HAP-1 (cell line): ENCODE results near the gene AK1.

Source experiments
- DNase-seq, 2 experiments: peaks; one replicate each; pipeline ENCODE4 v3.0.0-alpha.2; 2016 to 2020; ENCODE audit warnings: low spot score in 2 of 2
- H3K27me3 ChIP-seq: fragments of 250-450 bp; sonication (Bioruptor Pico); 2 replicates; pipeline ENCODE4 v1.5.1; 2020; ENCODE audit warnings: low read depth, mild to moderate bottlenecking, moderate library complexity
- H3K36me3 ChIP-seq: fragments of 250-450 bp; sonication (Bioruptor Pico); replicated peaks from 2 replicates; pipeline ENCODE4 v1.5.1; 2020; ENCODE audit warnings: mild to moderate bottlenecking
- H3K4me1 ChIP-seq: fragments of 250-450 bp; sonication (Bioruptor Pico); 2 replicates; pipeline ENCODE4 v1.5.1; 2020; ENCODE audit warnings: mild to moderate bottlenecking
- H3K4me3 ChIP-seq: fragments of 250-450 bp; sonication (Bioruptor Pico); 2 replicates; pipeline ENCODE4 v1.5.1; 2020; ENCODE audit warnings: mild to moderate bottlenecking, moderate library complexity
- H3K9me3 ChIP-seq: fragments of 250-450 bp; sonication (Bioruptor Pico); 2 replicates; pipeline ENCODE4 v1.5.1; 2020; ENCODE audit warnings: mild to moderate bottlenecking, moderate library complexity
- in situ Hi-C: fragments of 300-500 bp; cut with MboI; formaldehyde crosslinking; loops from 3 replicates; pipeline ENCODE4 v1.14.3; 2020; ENCODE audit warnings: low sequenced_read_pairs, inconsistent platforms, mixed read lengths

AK1 gene

GRCh38 chr9:127833555-127833954 lies 43.9 kb downstream of the AK1 start:
- DNase-seq = no peak
- Histone ChIP-seq H3K27me3 (no peaks in the 10 kb centered on the region), H3K36me3 (no peaks in the 10 kb centered on the region), H3K4me1 (no peaks in the 10 kb centered on the region), H3K4me3 (no peak overlapping the region), H3K9me3 (no peaks in the 10 kb centered on the region)
- in situ Hi-C loops = no loop called here

GRCh38 chr9:127832248-127832647 lies 45.2 kb downstream of the AK1 start:
- in situ Hi-C loops = no loop called here
- no peak overlapping the region for H3K4me3 ChIP-seq
- no peaks in the 10 kb centered on the region for H3K27me3 ChIP-seq
- no peaks in the 10 kb centered on the region for H3K4me1 ChIP-seq
- DNase-seq = no peak
- H3K36me3 ChIP-seq = no peaks in the 10 kb centered on the region
- H3K9me3 ChIP-seq = no peaks in the 10 kb centered on the region

GRCh38 chr9:127829205-127829906 lies 48.1 kb downstream of the AK1 start:
- H3K36me3 ChIP-seq = no peaks in the 10 kb centered on the region
- no peak overlapping the region for H3K4me3 ChIP-seq
- H3K27me3 ChIP-seq = no peaks in the 10 kb centered on the region
- DNase-seq = no peak
- H3K4me1 ChIP-seq = no peaks in the 10 kb centered on the region
- in situ Hi-C loops = no loop called here
- H3K9me3 ChIP-seq = no peaks in the 10 kb centered on the region

- Histone ChIP-seq H3K4me3 (no peak overlapping the region), H3K36me3 (no peaks in the 10 kb centered on the region), H3K27me3 (no peaks in the 10 kb centered on the region), H3K4me1 (no peaks in the 10 kb centered on the region), H3K9me3 (no peaks in the 10 kb centered on the region)
- in situ Hi-C loops = no loop called here
- no peak for DNase-seq
These were observed 49.0 kb downstream of the AK1 start for GRCh38 chr9:127828262-127829031.

- H3K4me1 ChIP-seq = no peaks in the 10 kb centered on the region
- DNase-seq = no peak
- no peaks in the 10 kb centered on the region for H3K9me3 ChIP-seq
- in situ Hi-C loops = no loop called here
- H3K4me3 ChIP-seq = no peak overlapping the region
- no peaks in the 10 kb centered on the region for H3K27me3 ChIP-seq
- H3K36me3 ChIP-seq = no peaks in the 10 kb centered on the region
These were observed 51.1 kb downstream of the AK1 start for GRCh38 chr9:127826253-127826913.

GRCh38 chr9:127825319-127826051 lies 52.0 kb downstream of the AK1 start:
- no peaks in the 10 kb centered on the region for H3K9me3 ChIP-seq
- H3K27me3 ChIP-seq = no peaks in the 10 kb centered on the region
- no peaks in the 10 kb centered on the region for H3K4me1 ChIP-seq
- in situ Hi-C loops = no loop called here
- H3K36me3 ChIP-seq = no peaks in the 10 kb centered on the region
- H3K4me3 ChIP-seq = no peak overlapping the region
- peak; percentile 32 to 84 for DNase-seq

GRCh38 chr9:127822108-127822507 lies 55.4 kb downstream of the AK1 start:
- in situ Hi-C loops = no loop called here
- no peaks in the 10 kb centered on the region for H3K4me1 ChIP-seq
- H3K9me3 ChIP-seq = no peaks in the 10 kb centered on the region
- DNase-seq = no peak
- no peak overlapping the region for H3K4me3 ChIP-seq
- H3K36me3 ChIP-seq = no peaks in the 10 kb centered on the region
- H3K27me3 ChIP-seq = no peaks in the 10 kb centered on the region

- no peak overlapping the region for H3K4me3 ChIP-seq
- in situ Hi-C loops = no loop called here
- H3K9me3 ChIP-seq = no peaks in the 10 kb centered on the region
- H3K27me3 ChIP-seq = no peaks in the 10 kb centered on the region
- peaks cover 11% of the 10 kb centered on the region; the same call in 1 of the 2 replicates for H3K36me3 ChIP-seq
- DNase-seq = no peak
- no peaks in the 10 kb centered on the region for H3K4me1 ChIP-seq
These were observed 58.9 kb downstream of the AK1 start for GRCh38 chr9:127818574-127818973.

GRCh38 chr9:127817881-127818434 lies 59.5 kb downstream of the AK1 start:
- Histone ChIP-seq H3K27me3 (no peaks in the 10 kb centered on the region), H3K36me3 (peaks cover 17% of the 10 kb centered on the region)
- in situ Hi-C loops = no loop called here

GRCh38 chr9:127816728-127817127 lies 60.7 kb downstream of the AK1 start:
- in situ Hi-C loops = no loop called here
- Histone ChIP-seq H3K36me3 (peaks cover 26% of the 10 kb centered on the region), H3K9me3 (no peaks in the 10 kb centered on the region), H3K4me1 (no peaks in the 10 kb centered on the region), H3K27me3 (no peaks in the 10 kb centered on the region), H3K4me3 (no peak overlapping the region)
- DNase-seq = no peak

More at GRCh38 chr9:127817881-127818434, 59.5 kb downstream of the AK1 start:
- H3K4me1 ChIP-seq = no peaks in the 10 kb centered on the region
- H3K9me3 ChIP-seq = no peaks in the 10 kb centered on the region
- H3K4me3 ChIP-seq = no peak overlapping the region
- DNase-seq = no peak
